NCI-H345 treated with DMSO at 0.1 percent for 48 hours (cell line): ENCODE data around the gene RABGAP1.
"Not testable (repeated sequence)": the region's sequence is repeated elsewhere in the genome, so short reads cannot be mapped to it uniquely, and the experiment has no call there.

Source experiments
- DNase-seq: peaks from one replicate; lab custom pipeline; 2025; ENCODE audit not compliant: unreplicated experiment; lab: John Stamatoyannopoulos, UW

Gene RABGAP1

GRCh38 chr9:122940749-122941581 lies at the start of gene RABGAP1:
TSS of gene RABGAP1 (plus strand) at chr9:122941020. CDS start at chr9:122957060, 16,040 bp downstream.
- DNase-seq: peak; percentile 96

- no peak for DNase-seq
These were observed 42.9 kb upstream of the RABGAP1 start for GRCh38 chr9:122897969-122898368.

- DNase-seq: no peak
These were observed 40.0 kb upstream of the RABGAP1 start for GRCh38 chr9:122900791-122901190.

GRCh38 chr9:122904466-122904822 lies 36.4 kb upstream of the RABGAP1 start:
- DNase-seq: no peak

- peak; percentile 98 for DNase-seq
These were observed 35.8 kb upstream of the RABGAP1 start, which contains the start of gene RC3H2 for GRCh38 chr9:122904823-122905710. TSS of gene RC3H2 (minus strand) at chr9:122905359. CDS start at chr9:122897509, 7,850 bp downstream.

- not testable (repeated sequence) for DNase-seq
These were observed 34.7 kb upstream of the RABGAP1 start for GRCh38 chr9:122906122-122906521.

GRCh38 chr9:122912671-122912963 lies 28.2 kb upstream of the RABGAP1 start:
- DNase-seq: no peak

GRCh38 chr9:122912964-122913673 lies 27.7 kb upstream of the RABGAP1 start, which contains the start of gene ZBTB6:
TSS of gene ZBTB6 (minus strand) at chr9:122913323. CDS start at chr9:122912072, 1,251 bp downstream.
- DNase-seq: peak; percentile 79

- DNase-seq: no peak
These were observed 22.5 kb upstream of the RABGAP1 start for GRCh38 chr9:122918310-122918709.

GRCh38 chr9:122922713-122923112 lies 18.1 kb upstream of the RABGAP1 start:
- no peak for DNase-seq

GRCh38 chr9:122923947-122924346 lies 16.9 kb upstream of the RABGAP1 start:
- DNase-seq: no peak

GRCh38 chr9:122929796-122930354 lies 10.9 kb upstream of the RABGAP1 start:
- no peak for DNase-seq

GRCh38 chr9:122930541-122931225 lies 10.1 kb upstream of the RABGAP1 start:
- DNase-seq: no peak

GRCh38 chr9:122931226-122932121 lies 9.3 kb upstream of the RABGAP1 start, which contains the start of gene ZBTB26:
TSS of gene ZBTB26 (minus strand) at chr9:122931512. CDS start at chr9:122919934, 11,578 bp downstream.
- DNase-seq: peak; percentile 77

GRCh38 chr9:122936464-122936863 lies 4.4 kb upstream of the RABGAP1 start:
- DNase-seq: no peak

- no peak for DNase-seq
These were observed 3.9 kb upstream of the RABGAP1 start for GRCh38 chr9:122936883-122937282.

GRCh38 chr9:122939601-122940000 lies 1.2 kb upstream of the RABGAP1 start:
- DNase-seq: no peak

GRCh38 chr9:122940454-122940748 lies 419 bp upstream of the RABGAP1 start:
- DNase-seq: no peak

- no peak for DNase-seq
These were observed 888 bp downstream of the RABGAP1 start for GRCh38 chr9:122941582-122942234.
